Stimulated activated effector memory CD8-positive, alpha-beta T cell treated with anti-CD3 and anti-CD28 coated beads, Interleukin-12 subunit alpha, Interleukin-12 subunit beta, amount 100 ng/mL, for 72 hours (primary cell): Measurements from ENCODE around the gene PIGK.
"Not testable (repeated sequence)": the region's sequence is repeated elsewhere in the genome, so short reads cannot be mapped to it uniquely, and the experiment has no call there.

ENCODE experiments used
- ATAC-seq: fragments of 150-1000 bp; cut with Tn5 transposase; 2 replicates; pipeline ENCODE4 v1.10.0; 2021
- DNase-seq, 2 donors: peaks; one replicate each; pipeline ENCODE4 v3.0.0; 2021 to 2022; ENCODE audit warnings: low spot score in 2 of 2
- H3K27ac Mint-ChIP-seq: one replicate; pipeline ENCODE4 v1.8.0; 2022; ENCODE audit warnings: mild to moderate bottlenecking, mixed read lengths
- H3K36me3 Mint-ChIP-seq: one replicate; pipeline ENCODE4 v1.8.0; 2022; ENCODE audit warnings: mild to moderate bottlenecking, mixed read lengths
- H3K4me1 Mint-ChIP-seq: one replicate; pipeline ENCODE4 v1.8.0; 2022; ENCODE audit warnings: mixed read lengths
- H3K4me3 Mint-ChIP-seq: one replicate; pipeline ENCODE4 v1.8.0; 2022; ENCODE audit warnings: mild to moderate bottlenecking, mixed read lengths
- H3K9me3 Mint-ChIP-seq: one replicate; pipeline ENCODE4 v1.8.0; 2022; ENCODE audit warnings: mixed read lengths

Gene PIGK

GRCh38 chr1:77220687-77221463 lies 1.6 kb upstream of the PIGK start:
- H3K9me3 Mint-ChIP-seq = no peaks in the 10 kb centered on the region
- ATAC-seq (no peak), DNase-seq (no peak)
- peaks cover 23% of the 10 kb centered on the region for H3K4me1 Mint-ChIP-seq
- no peaks in the 10 kb centered on the region for H3K36me3 Mint-ChIP-seq
- H3K4me3 Mint-ChIP-seq = peak overlapping the region; percentile 87
- H3K27ac Mint-ChIP-seq = no peak overlapping the region

GRCh38 chr1:77218477-77219165 lies 609 bp downstream of the PIGK start:
- Mint-ChIP-seq H3K4me1 (peaks cover 23% of the 10 kb centered on the region), H3K27ac (peak overlapping the region; percentile 93), H3K9me3 (no peaks in the 10 kb centered on the region), H3K4me3 (peak overlapping the region; percentile 87), H3K36me3 (no peaks in the 10 kb centered on the region)
- peak; percentile 63 for ATAC-seq
- no peak for DNase-seq

- not testable (repeated sequence) for H3K4me1 Mint-ChIP-seq, H3K4me3 Mint-ChIP-seq, H3K9me3 Mint-ChIP-seq, H3K27ac Mint-ChIP-seq, DNase-seq, ATAC-seq, H3K36me3 Mint-ChIP-seq
Observed at GRCh38 chr1:77204043-77204442, 15.2 kb downstream of the PIGK start.

DNA sequence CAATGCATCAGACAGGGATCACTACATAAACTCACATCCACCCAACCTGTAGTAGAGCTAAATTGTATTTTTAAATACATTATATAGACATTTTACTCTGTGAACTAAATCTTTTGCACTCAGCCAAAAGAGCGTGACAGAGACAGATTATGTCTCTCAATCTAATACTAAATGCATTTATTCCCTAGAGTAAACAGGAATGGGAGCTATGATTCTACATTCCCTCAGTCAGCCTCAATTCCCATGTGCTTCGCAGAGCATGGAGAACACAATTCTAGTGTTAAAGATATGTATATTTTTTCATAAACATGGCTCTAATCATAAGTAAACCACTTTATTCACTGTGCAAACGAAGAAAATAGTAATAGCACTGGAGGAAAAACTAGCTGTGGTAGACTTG lies 16.5 kb downstream of the PIGK start:
- peaks cover 6% of the 10 kb centered on the region for H3K9me3 Mint-ChIP-seq
- peaks cover 6% of the 10 kb centered on the region for H3K36me3 Mint-ChIP-seq
- H3K4me3 Mint-ChIP-seq = no peak overlapping the region
- no peak for ATAC-seq
- no peak overlapping the region for H3K27ac Mint-ChIP-seq
- no peak for DNase-seq
- H3K4me1 Mint-ChIP-seq = peaks cover 5% of the 10 kb centered on the region

DNA sequence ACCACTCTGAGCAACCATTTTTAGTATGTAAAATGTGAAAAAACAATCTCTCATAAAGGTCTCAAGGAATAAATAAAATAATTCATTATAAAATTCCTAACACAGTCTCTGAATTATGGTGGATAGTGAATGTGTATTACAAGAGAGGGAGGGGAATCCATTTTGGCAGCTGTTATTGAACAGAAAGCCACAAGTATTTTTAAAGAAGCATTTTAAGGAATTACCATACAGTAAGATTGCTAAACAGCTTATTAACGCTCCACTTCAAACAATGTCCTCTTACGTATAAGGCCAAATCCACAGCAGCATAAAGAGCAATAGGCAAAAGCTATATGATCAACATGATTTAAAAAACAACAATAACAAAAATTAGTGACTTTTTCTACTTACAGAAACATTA lies 18.4 kb downstream of the PIGK start:
- H3K27ac Mint-ChIP-seq = no peak overlapping the region
- no peak for DNase-seq
- no peak for ATAC-seq
- H3K4me1 Mint-ChIP-seq = peaks cover 5% of the 10 kb centered on the region
- peaks cover 6% of the 10 kb centered on the region for H3K9me3 Mint-ChIP-seq
- peaks cover 6% of the 10 kb centered on the region for H3K36me3 Mint-ChIP-seq
- no peak overlapping the region for H3K4me3 Mint-ChIP-seq

DNA sequence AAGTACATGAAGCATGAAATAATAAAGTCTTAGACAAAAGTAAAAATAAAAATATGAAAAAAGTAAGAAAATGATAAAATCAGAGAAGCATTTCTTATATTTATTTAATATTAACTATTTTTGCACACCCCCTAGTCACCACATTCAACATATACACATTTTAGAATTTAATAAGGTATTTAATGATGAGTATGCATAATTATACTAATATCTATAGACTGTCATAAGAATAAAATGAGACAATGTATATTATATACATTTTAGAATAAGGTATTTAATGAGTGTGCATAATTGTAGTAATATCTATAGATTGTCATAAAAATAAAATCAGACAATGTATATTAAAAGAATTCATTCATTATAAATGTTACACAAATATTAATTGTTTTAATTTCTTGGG lies 18.9 kb downstream of the PIGK start:
- Mint-ChIP-seq H3K4me3 (no peak overlapping the region), H3K9me3 (peaks cover 6% of the 10 kb centered on the region), H3K36me3 (peaks cover 6% of the 10 kb centered on the region), H3K27ac (no peak overlapping the region), H3K4me1 (peaks cover 6% of the 10 kb centered on the region)
- no peak for DNase-seq
- ATAC-seq = no peak

DNA sequence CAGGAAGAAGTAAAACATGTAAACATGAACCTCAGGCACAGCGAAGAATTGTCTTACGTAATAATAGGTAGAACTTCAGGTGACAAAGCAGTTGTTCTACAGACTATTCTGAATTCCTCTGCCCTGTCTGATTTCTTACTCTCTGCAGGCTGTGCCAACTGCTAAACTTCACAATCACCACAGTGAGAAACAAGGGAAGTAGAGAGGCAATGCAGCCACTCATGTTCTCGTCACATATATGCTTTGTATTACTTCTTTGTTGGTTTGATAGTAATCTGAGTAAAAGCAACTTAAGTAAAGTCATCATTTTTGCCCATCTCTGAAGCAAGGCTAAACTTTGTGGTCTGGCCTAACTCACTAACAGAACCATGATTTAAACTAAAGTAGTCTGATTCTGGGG lies 21.9 kb downstream of the PIGK start:
- Mint-ChIP-seq H3K27ac (no peak overlapping the region), H3K4me1 (peaks cover 10% of the 10 kb centered on the region), H3K9me3 (no peaks in the 10 kb centered on the region), H3K36me3 (no peaks in the 10 kb centered on the region), H3K4me3 (no peak overlapping the region)
- DNase-seq (no peak), ATAC-seq (no peak)

DNA sequence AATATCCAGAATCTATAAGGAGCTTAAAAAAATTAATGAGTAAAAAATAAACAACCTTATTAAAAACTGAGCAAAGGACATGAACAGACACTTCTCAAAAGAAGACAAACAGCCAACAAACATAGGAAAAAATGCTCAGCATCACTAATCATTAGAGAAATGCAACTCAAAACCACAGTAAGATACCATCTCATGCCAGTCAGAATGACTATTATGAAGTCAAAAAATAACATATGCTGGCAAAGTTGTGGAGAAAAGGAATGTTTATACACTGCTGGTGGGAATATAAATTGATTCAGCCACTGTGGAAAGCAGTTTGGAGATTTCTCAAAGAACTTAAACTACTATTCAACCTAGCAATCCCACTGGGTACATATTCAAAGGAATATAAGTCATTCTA lies 25.3 kb downstream of the PIGK start:
- no peak overlapping the region for H3K27ac Mint-ChIP-seq
- no peak for ATAC-seq
- DNase-seq = no peak
- H3K4me3 Mint-ChIP-seq = no peak overlapping the region
- H3K9me3 Mint-ChIP-seq = no peaks in the 10 kb centered on the region
- peaks cover 3% of the 10 kb centered on the region for H3K36me3 Mint-ChIP-seq
- peaks cover 12% of the 10 kb centered on the region for H3K4me1 Mint-ChIP-seq

DNA sequence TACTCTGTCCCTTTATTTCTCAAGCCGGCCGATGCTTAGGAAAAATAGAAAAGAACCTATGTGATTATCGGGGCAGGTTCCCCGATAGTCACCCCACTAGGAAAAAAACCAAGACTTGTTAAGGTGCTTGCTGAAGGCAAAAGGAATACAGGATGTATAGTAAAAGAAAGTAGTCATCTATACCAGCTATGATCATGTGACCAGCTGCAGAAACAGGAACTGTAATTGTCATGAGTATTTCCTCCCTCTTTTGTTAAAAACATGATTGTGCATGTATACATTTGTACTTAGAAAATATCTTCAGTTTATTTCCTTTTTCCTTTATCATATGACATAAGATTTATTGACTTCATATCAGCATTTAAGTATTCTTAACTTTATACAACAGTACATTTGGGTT lies 30.5 kb downstream of the PIGK start:
- DNase-seq (no peak), ATAC-seq (no peak)
- no peak overlapping the region for H3K4me3 Mint-ChIP-seq

GRCh38 chr1:77186907-77187306 lies 32.3 kb downstream of the PIGK start:
- ATAC-seq, H3K4me3 Mint-ChIP-seq, H3K9me3 Mint-ChIP-seq, DNase-seq, H3K36me3 Mint-ChIP-seq, H3K4me1 Mint-ChIP-seq, H3K27ac Mint-ChIP-seq: not testable (repeated sequence)

More for the DNA sequence above, 30.5 kb downstream of the PIGK start:
- peaks cover 7% of the 10 kb centered on the region for H3K36me3 Mint-ChIP-seq
- peaks cover 6% of the 10 kb centered on the region for H3K4me1 Mint-ChIP-seq
- no peak overlapping the region for H3K27ac Mint-ChIP-seq
- no peaks in the 10 kb centered on the region for H3K9me3 Mint-ChIP-seq

DNA sequence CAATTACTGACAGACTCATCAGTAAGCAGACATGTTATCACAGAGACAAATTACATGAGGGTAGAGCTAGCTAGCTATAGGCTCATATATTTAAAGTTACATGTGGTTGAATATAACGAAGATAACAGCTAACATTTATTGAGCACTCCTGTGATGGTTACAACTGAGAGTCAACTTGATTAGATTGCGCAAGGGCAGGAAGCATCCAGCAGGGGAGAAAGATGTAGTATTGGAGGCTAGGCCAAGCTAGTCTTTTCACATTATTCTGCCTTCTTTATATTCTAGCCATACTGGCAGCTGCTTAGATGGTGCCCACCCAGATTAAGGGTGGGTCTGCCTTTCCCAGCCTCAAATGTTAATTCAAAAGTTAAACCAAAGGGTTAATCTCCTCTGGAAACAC lies 37.1 kb downstream of the PIGK start:
- ATAC-seq (no peak), DNase-seq (no peak)
- Mint-ChIP-seq H3K4me3 (no peak overlapping the region), H3K9me3 (peaks cover 5% of the 10 kb centered on the region), H3K4me1 (no peaks in the 10 kb centered on the region), H3K36me3 (no peaks in the 10 kb centered on the region), H3K27ac (no peak overlapping the region)

GRCh38 chr1:77179632-77180031 lies 39.6 kb downstream of the PIGK start:
- DNase-seq = no peak
- no peak for ATAC-seq
- Mint-ChIP-seq H3K4me3 (no peak overlapping the region), H3K36me3 (no peaks in the 10 kb centered on the region), H3K27ac (no peak overlapping the region), H3K9me3 (peaks cover 12% of the 10 kb centered on the region), H3K4me1 (no peaks in the 10 kb centered on the region)

DNA sequence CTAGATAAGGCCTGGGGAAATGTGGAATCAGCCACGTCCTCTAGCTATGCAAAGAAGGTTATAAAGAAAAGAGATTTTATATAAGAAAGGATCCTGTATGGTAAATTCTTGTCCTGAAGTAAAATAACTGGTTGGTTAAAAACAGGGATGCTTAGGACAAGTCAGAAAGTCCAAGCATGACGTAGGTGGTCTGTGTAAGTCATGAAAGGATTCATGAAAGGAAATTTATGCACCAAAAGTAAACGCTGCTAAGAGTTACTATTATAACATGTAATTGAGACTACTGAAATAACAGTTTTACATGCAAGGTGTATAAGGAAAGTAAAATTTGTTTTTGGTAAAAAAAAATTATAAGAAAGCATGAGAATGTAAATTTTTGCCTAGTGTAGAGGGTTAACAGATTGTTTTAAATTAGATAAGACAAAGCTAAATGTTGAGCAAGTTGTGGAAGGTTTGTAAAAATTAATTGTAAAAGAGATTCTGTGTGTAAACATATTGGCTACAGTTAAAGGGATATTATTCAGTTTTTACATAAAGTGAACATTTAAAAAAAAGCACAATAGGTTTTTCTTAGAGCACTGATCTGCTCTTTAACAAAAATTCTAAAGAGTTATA lies 43.9 kb downstream of the PIGK start:
- DNase-seq (no peak), ATAC-seq (no peak)
- Mint-ChIP-seq H3K9me3 (peaks cover 12% of the 10 kb centered on the region), H3K4me1 (peaks cover 2% of the 10 kb centered on the region), H3K36me3 (no peaks in the 10 kb centered on the region), H3K27ac (no peak overlapping the region), H3K4me3 (no peak overlapping the region)

GRCh38 chr1:77170687-77171086 lies 48.5 kb downstream of the PIGK start:
- no peak for DNase-seq
- H3K9me3 Mint-ChIP-seq = peaks cover 7% of the 10 kb centered on the region
- ATAC-seq = no peak
- peaks cover 9% of the 10 kb centered on the region for H3K4me1 Mint-ChIP-seq
- H3K36me3 Mint-ChIP-seq = no peaks in the 10 kb centered on the region
- H3K4me3 Mint-ChIP-seq = no peak overlapping the region
- H3K27ac Mint-ChIP-seq = no peak overlapping the region

DNA sequence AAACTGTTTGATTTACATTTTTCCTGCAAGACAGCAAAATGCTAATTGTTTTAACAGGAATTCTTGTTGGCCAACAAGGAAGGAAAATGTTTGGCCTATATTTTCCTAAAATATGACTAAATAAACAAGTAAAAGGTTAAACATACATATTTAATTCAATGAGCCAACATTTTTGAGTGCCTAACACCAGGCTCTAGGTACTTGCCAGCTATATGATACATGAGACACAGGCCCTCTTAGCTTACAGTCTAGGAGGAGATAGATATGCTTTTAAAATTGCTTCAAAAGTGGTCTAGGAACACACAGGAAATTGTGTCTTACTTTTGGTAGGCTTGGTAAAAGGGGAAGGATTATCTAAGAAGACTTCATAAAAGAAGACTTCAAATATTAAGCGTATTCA lies 50.9 kb downstream of the PIGK start:
- peaks cover 9% of the 10 kb centered on the region for H3K4me1 Mint-ChIP-seq
- H3K36me3 Mint-ChIP-seq = peaks cover 3% of the 10 kb centered on the region
- H3K9me3 Mint-ChIP-seq = no peaks in the 10 kb centered on the region
- no peak overlapping the region for H3K27ac Mint-ChIP-seq
- DNase-seq (no peak), ATAC-seq (no peak)
- no peak overlapping the region for H3K4me3 Mint-ChIP-seq

GRCh38 chr1:77164434-77164944 lies 54.7 kb downstream of the PIGK start:
- Mint-ChIP-seq H3K9me3 (no peaks in the 10 kb centered on the region), H3K27ac (no peak overlapping the region), H3K36me3 (peaks cover 19% of the 10 kb centered on the region), H3K4me3 (no peak overlapping the region), H3K4me1 (no peaks in the 10 kb centered on the region)
- DNase-seq (no peak), ATAC-seq (peak; percentile 59)
